D721Med (cell line): Measurements from ENCODE around the gene GANC.

ENCODE experiments used
- DNase-seq: peaks from one replicate; pipeline ENCODE4 v3.0.0; 2011; ENCODE audit warnings: low spot score; ENCODE audit not compliant: insufficient read length
- FAIRE-seq: peaks from 2 replicates; lab custom pipeline; 2011; peaks lifted over from hg19 to GRCh38; lab: Jason Lieb, UNC
- CTCF ChIP-seq: IDR thresholded peaks from 2 replicates; pipeline ENCODE4 v1.5.1; 2012; ENCODE audit warnings: mild to moderate bottlenecking, control low read depth; ENCODE audit not compliant: insufficient read depth; ENCODE audit errors: missing control alignments

GANC gene

GRCh38 chr15:42403389-42403788 lies 130.4 kb downstream of the GANC start:
- no peak for FAIRE-seq

GRCh38 chr15:42404461-42405235 lies 131.6 kb downstream of the GANC start:
- TF ChIP-seq CTCF, result no peak
- DNase-seq, result no peak
- no peak for FAIRE-seq

More at GRCh38 chr15:42403389-42403788, 130.4 kb downstream of the GANC start:
- no peak for TF ChIP-seq CTCF
- DNase-seq, result no peak

- no peak for TF ChIP-seq CTCF
- FAIRE-seq, result no peak
- no peak for DNase-seq
Measured at GRCh38 chr15:42405863-42406482, 133.0 kb downstream of the GANC start.
